ENCODE results near the gene PADI2.

- TF ChIP-seq CTCF (IDR thresholded peaks at IDR 0.05) = no peak
- no peak for TF ChIP-seq POLR2A (IDR thresholded peaks at IDR 0.05)
These were observed 20.6 kb downstream of the PADI2 start for GRCh38 chr1:17098446-17099317.
